Measurements from ENCODE around the gene FBRS.

- TF ChIP-seq MAX (IDR thresholded peaks at IDR 0.05) = no peak
- TF ChIP-seq POLR2A (IDR thresholded peaks at IDR 0.05; ENCODE audit: control extremely low read depth in 1 of 2, low read depth in 2 of 2, low read length in 2 of 2) = no peak
- no peak for TF ChIP-seq CHD1 (IDR thresholded peaks at IDR 0.05; ENCODE audit: low read depth, low read length)
- no peak for TF ChIP-seq CTCF (IDR thresholded peaks at IDR 0.05; ENCODE audit: control extremely low read depth in 1 of 3, insufficient read depth in 1 of 3, low read depth in 1 of 3, low read length in 3 of 3)
- no peak for TF ChIP-seq ATF3 (IDR thresholded peaks at IDR 0.05; ENCODE audit: insufficient read depth, low read depth, low read length)
- no peak for TF ChIP-seq USF2 (IDR thresholded peaks at IDR 0.05; ENCODE audit: low read length)
- TF ChIP-seq BRCA1 (IDR thresholded peaks at IDR 0.05; ENCODE audit: low read depth, low read length) = no peak
- TF ChIP-seq POLR2AphosphoS5 (IDR thresholded peaks at IDR 0.05; ENCODE audit: low read depth, low read length) = no peak
- TF ChIP-seq EZH2 (IDR thresholded peaks at IDR 0.05; ENCODE audit: low read depth, low read length, severe bottlenecking) = no peak
- no peak for TF ChIP-seq ASH2L (IDR thresholded peaks at IDR 0.05; ENCODE audit: low read length)
- no peak for TF ChIP-seq PHF8 (conservative IDR thresholded peaks at IDR 0.05; ENCODE audit: low read depth, low read length)
Observed at GRCh38 chr16:30700971-30701370, 42.7 kb downstream of the FBRS start.
